ENCODE results near the gene CNOT2.

Gene CNOT2

DNA sequence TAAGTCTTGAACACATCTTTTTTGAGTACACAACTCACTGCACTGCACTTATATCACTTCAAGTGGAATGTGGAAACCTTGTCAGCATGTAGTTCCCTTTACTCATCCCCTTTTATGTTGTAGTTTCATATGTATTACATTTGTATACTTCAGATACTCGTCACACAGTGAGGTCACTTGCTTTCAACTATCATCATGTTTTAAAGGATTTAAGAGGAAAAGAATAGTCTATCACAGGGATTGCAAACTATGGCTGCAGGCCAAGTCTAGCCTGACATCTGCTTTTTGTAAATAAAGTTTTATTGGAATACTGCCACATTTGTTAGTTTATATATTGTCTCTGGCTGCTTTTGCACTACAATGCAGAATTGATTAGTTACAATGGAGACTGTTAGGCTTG is 24.3 kb downstream of the CNOT2 start:
- H3K9me3 ChIP-seq (ENCODE audit: control insufficient read depth in 1 of 2, low read length in 2 of 2): no peaks in the 10 kb centered on the region
- no peaks in the 10 kb centered on the region for H3K27me3 ChIP-seq (ENCODE audit: control insufficient read depth in 1 of 2, insufficient read depth in 2 of 2, low read length in 2 of 2)
- peaks cover 8 to 13% of the 10 kb centered on the region in 2 donors for H3K4me1 ChIP-seq (ENCODE audit: control insufficient read depth in 1 of 2, insufficient read depth in 2 of 2, low read length in 2 of 2)
- H3K9ac ChIP-seq (ENCODE audit: low read depth in 1 of 2, low read length in 2 of 2): no peak overlapping the region
- no peak overlapping the region for H3K4me3 ChIP-seq (ENCODE audit: low read depth in 1 of 2, low read length in 2 of 2)
- no peaks in the 10 kb centered on the region for H3K36me3 ChIP-seq (ENCODE audit: control insufficient read depth in 1 of 2, insufficient read depth in 2 of 2, low read length in 2 of 2)
- no peak overlapping the region for H3K27ac ChIP-seq (ENCODE audit: low read depth, low read length)

DNA sequence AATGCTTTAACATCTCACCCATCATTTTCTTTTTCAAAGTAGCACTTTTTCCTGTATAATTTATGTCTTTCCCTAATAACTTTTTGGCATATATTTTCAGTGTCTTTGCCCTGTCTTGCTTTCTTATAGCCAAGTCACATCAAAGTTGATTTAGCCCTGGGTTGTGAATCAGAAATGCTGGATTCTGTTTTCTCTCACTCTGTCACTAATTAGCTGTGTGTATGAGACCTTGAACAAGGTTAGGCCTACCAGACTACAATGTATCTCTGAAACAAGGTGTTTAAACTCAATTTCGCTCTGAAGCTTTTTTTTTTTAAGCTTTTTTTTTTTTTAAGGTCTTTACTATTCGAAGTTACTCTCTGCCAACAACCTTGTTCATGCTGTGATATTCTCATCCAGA is 25.7 kb downstream of the CNOT2 start:
- no peaks in the 10 kb centered on the region for H3K27me3 ChIP-seq (ENCODE audit: control insufficient read depth in 1 of 2, insufficient read depth in 2 of 2, low read length in 2 of 2)
- H3K4me1 ChIP-seq (ENCODE audit: control insufficient read depth in 1 of 2, insufficient read depth in 2 of 2, low read length in 2 of 2): peaks cover 8 to 13% of the 10 kb centered on the region in 2 donors

DNA sequence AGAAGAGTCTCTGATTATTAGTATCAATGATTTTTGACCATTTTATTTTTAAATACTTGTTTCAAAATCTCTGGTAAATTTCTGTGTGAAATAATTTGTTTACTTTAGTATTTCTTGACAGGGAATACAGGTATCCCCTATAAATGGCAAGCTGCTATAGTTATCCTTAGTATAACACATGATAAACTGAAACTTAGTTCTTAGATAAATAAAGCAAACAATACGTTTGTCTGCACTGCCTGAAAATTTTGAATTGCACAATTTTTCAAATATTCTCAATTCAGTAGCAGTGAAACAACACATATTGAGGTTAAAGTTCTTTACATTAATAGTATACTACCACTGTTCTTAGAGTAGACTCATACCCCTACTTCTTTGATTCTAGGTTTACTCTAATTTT is 26.9 kb downstream of the CNOT2 start:
- Histone ChIP-seq H3K9me3 (ENCODE audit: control insufficient read depth in 1 of 2, low read length in 2 of 2) (no peaks in the 10 kb centered on the region), H3K4me3 (ENCODE audit: low read depth in 1 of 2, low read length in 2 of 2) (no peak overlapping the region), H3K27me3 (ENCODE audit: control insufficient read depth in 1 of 2, insufficient read depth in 2 of 2, low read length in 2 of 2) (no peaks in the 10 kb centered on the region), H3K27ac (ENCODE audit: low read depth, low read length) (no peak overlapping the region), H3K4me1 (ENCODE audit: control insufficient read depth in 1 of 2, insufficient read depth in 2 of 2, low read length in 2 of 2) (peaks cover 8 to 13% of the 10 kb centered on the region in 2 donors), H3K36me3 (ENCODE audit: control insufficient read depth in 1 of 2, insufficient read depth in 2 of 2, low read length in 2 of 2) (no peaks in the 10 kb centered on the region), H3K9ac (ENCODE audit: low read depth in 1 of 2, low read length in 2 of 2) (no peak overlapping the region)

More for the DNA sequence above, 25.7 kb downstream of the CNOT2 start:
- Histone ChIP-seq H3K27ac (ENCODE audit: low read depth, low read length) (no peak overlapping the region), H3K36me3 (ENCODE audit: control insufficient read depth in 1 of 2, insufficient read depth in 2 of 2, low read length in 2 of 2) (no peaks in the 10 kb centered on the region), H3K9ac (ENCODE audit: low read depth in 1 of 2, low read length in 2 of 2) (no peak overlapping the region), H3K9me3 (ENCODE audit: control insufficient read depth in 1 of 2, low read length in 2 of 2) (no peaks in the 10 kb centered on the region), H3K4me3 (ENCODE audit: low read depth in 1 of 2, low read length in 2 of 2) (no peak overlapping the region)

DNA sequence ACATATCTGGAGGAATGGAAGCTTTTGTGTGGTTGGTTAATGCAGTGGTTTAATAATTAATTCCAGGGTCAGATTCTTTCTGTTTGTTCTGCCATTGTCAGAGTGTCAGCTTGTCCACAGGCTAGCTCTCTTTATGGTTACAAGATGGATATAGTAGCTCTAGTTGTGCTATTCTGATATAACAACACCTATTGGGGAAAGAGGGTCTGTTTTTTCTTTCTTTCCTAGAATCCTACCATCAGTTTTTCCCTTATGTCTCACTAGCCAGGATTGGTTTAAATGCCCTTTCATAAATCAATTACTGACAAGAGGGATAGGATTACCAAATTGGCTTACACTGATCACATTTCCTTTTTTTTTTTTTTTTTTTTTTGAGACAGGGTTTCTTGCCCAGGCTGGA is 27.8 kb downstream of the CNOT2 start:
- Histone ChIP-seq H3K27me3 (ENCODE audit: control insufficient read depth in 1 of 2, insufficient read depth in 2 of 2, low read length in 2 of 2) (no peaks in the 10 kb centered on the region), H3K36me3 (ENCODE audit: control insufficient read depth in 1 of 2, insufficient read depth in 2 of 2, low read length in 2 of 2) (no peaks in the 10 kb centered on the region), H3K9ac (ENCODE audit: low read depth in 1 of 2, low read length in 2 of 2) (no peak overlapping the region), H3K9me3 (ENCODE audit: control insufficient read depth in 1 of 2, low read length in 2 of 2) (no peaks in the 10 kb centered on the region), H3K4me3 (ENCODE audit: low read depth in 1 of 2, low read length in 2 of 2) (no peak overlapping the region), H3K4me1 (ENCODE audit: control insufficient read depth in 1 of 2, insufficient read depth in 2 of 2, low read length in 2 of 2) (peaks cover 8 to 13% of the 10 kb centered on the region in 2 donors), H3K27ac (ENCODE audit: low read depth, low read length) (no peak overlapping the region)

DNA sequence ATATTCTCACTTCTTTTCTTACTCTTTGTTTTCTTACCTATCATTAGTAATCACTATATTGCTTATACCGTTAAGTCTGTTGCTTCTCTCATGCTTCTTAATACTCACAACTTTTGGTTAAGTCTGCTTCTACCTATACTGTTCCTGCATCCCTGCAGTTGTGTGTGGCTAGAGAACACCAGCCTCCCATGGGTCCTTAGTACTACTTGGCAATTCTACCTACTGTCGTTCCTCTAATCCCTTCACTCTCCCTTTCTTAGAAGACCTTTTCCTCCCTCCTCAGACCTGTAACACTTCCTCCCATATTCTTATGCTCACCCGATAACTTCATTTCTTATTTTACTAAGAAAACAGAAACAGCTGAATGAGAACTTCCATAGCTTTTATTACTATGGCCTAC is 29.3 kb downstream of the CNOT2 start:
- Histone ChIP-seq H3K27ac (ENCODE audit: low read depth, low read length) (no peak overlapping the region), H3K4me3 (ENCODE audit: low read depth in 1 of 2, low read length in 2 of 2) (no peak overlapping the region), H3K27me3 (ENCODE audit: control insufficient read depth in 1 of 2, insufficient read depth in 2 of 2, low read length in 2 of 2) (no peaks in the 10 kb centered on the region), H3K9ac (ENCODE audit: low read depth in 1 of 2, low read length in 2 of 2) (no peak overlapping the region), H3K4me1 (ENCODE audit: control insufficient read depth in 1 of 2, insufficient read depth in 2 of 2, low read length in 2 of 2) (peaks cover 8 to 13% of the 10 kb centered on the region in 2 donors), H3K36me3 (ENCODE audit: control insufficient read depth in 1 of 2, insufficient read depth in 2 of 2, low read length in 2 of 2) (no peaks in the 10 kb centered on the region), H3K9me3 (ENCODE audit: control insufficient read depth in 1 of 2, low read length in 2 of 2) (no peaks in the 10 kb centered on the region)

DNA sequence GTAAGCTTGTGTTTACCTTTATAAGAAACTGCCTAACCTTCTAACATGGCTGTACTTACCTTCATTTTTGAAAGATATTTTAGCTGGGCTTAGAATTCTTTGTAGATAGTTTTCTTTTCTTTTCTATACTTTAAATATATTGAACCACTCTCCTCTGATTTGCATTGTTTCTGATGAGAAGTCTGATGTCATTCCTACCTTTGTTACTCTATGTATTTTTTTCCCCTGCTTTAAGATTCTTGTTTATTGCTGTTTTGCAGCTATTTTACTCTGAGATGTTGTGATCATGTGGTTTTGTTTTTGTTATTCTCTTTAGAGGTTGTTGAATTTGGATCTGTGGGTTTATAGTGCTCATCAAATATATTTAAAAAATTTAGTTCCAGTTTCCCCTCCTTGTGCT is 31.8 kb downstream of the CNOT2 start:
- Histone ChIP-seq H3K27me3 (ENCODE audit: control insufficient read depth in 1 of 2, insufficient read depth in 2 of 2, low read length in 2 of 2) (no peaks in the 10 kb centered on the region), H3K36me3 (ENCODE audit: control insufficient read depth in 1 of 2, insufficient read depth in 2 of 2, low read length in 2 of 2) (peaks cover 0 to 4% of the 10 kb centered on the region in 2 donors), H3K9ac (ENCODE audit: low read depth in 1 of 2, low read length in 2 of 2) (no peak overlapping the region), H3K9me3 (ENCODE audit: control insufficient read depth in 1 of 2, low read length in 2 of 2) (no peaks in the 10 kb centered on the region), H3K4me1 (ENCODE audit: control insufficient read depth in 1 of 2, insufficient read depth in 2 of 2, low read length in 2 of 2) (peaks cover 8 to 13% of the 10 kb centered on the region in 2 donors), H3K27ac (ENCODE audit: low read depth, low read length) (no peak overlapping the region), H3K4me3 (ENCODE audit: low read depth in 1 of 2, low read length in 2 of 2) (no peak overlapping the region)

DNA sequence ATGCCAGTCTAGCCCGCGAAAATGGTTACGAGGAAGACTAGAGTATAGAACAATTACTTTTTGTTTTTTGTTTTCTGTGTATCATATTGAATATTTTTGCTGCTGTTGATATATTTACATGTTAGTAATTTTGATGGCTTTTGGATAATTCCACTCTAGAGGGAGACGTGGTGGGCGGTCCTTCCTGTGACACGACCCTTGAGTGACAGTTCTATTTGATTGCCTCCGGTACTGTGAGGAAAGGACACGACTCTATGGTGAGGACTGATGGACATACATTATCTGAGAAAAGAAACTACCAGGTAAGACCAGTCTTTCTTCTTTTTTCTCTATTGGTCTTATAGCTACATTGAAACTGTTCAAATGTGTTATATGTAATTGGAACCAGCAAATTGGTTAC is 34.7 kb downstream of the CNOT2 start:
- Histone ChIP-seq H3K4me3 (ENCODE audit: low read depth in 1 of 2, low read length in 2 of 2) (no peak overlapping the region), H3K36me3 (ENCODE audit: control insufficient read depth in 1 of 2, insufficient read depth in 2 of 2, low read length in 2 of 2) (peaks cover 0 to 4% of the 10 kb centered on the region in 2 donors), H3K27me3 (ENCODE audit: control insufficient read depth in 1 of 2, insufficient read depth in 2 of 2, low read length in 2 of 2) (no peaks in the 10 kb centered on the region), H3K9me3 (ENCODE audit: control insufficient read depth in 1 of 2, low read length in 2 of 2) (no peaks in the 10 kb centered on the region), H3K4me1 (ENCODE audit: control insufficient read depth in 1 of 2, insufficient read depth in 2 of 2, low read length in 2 of 2) (no peaks in the 10 kb centered on the region), H3K9ac (ENCODE audit: low read depth in 1 of 2, low read length in 2 of 2) (no peak overlapping the region), H3K27ac (ENCODE audit: low read depth, low read length) (no peak overlapping the region)

DNA sequence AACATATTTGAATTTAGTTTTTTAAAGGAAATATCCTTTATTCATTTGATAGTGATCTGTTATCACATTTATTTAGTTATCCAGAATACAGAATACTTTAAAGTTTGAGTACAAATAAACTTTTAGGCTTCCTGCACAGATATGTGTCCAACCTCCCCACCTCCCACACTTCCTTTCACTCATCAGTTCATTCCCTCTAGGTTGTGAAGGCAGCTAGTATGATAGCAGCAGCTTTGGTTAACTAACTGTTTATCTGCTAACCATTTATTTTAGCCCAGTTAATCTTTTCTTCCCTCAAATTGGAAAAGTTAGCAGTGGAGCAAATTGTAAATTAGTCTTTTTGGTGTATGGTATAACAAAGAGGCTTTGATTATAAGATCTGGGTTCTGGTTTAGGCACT is 35.7 kb downstream of the CNOT2 start:
- Histone ChIP-seq H3K27me3 (ENCODE audit: control insufficient read depth in 1 of 2, insufficient read depth in 2 of 2, low read length in 2 of 2) (no peaks in the 10 kb centered on the region), H3K27ac (ENCODE audit: low read depth, low read length) (no peak overlapping the region), H3K36me3 (ENCODE audit: control insufficient read depth in 1 of 2, insufficient read depth in 2 of 2, low read length in 2 of 2) (peaks cover 0 to 4% of the 10 kb centered on the region in 2 donors), H3K4me1 (ENCODE audit: control insufficient read depth in 1 of 2, insufficient read depth in 2 of 2, low read length in 2 of 2) (no peaks in the 10 kb centered on the region), H3K9ac (ENCODE audit: low read depth in 1 of 2, low read length in 2 of 2) (no peak overlapping the region), H3K4me3 (ENCODE audit: low read depth in 1 of 2, low read length in 2 of 2) (no peak overlapping the region), H3K9me3 (ENCODE audit: control insufficient read depth in 1 of 2, low read length in 2 of 2) (no peaks in the 10 kb centered on the region)

DNA sequence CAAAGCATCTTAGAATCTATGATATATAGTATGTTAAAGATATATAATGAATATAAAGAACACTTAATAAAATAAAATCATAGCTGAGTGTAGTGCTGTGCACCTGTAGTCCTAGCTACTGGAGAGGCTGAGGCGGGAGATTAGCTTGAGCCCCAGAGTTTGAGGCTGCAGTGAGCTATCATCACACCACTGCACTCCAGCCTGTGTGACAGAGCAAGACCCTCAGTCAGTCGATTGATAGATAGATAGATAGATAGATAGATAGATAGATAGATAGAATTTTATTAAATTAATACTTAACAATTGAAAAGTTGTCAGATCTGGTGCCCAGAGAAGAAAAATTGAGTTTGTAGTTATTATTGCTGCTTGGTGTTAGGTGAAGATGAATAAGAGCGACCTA is 40.0 kb downstream of the CNOT2 start:
- Histone ChIP-seq H3K4me3 (ENCODE audit: low read depth in 1 of 2, low read length in 2 of 2) (no peak overlapping the region), H3K4me1 (ENCODE audit: control insufficient read depth in 1 of 2, insufficient read depth in 2 of 2, low read length in 2 of 2) (no peaks in the 10 kb centered on the region), H3K27me3 (ENCODE audit: control insufficient read depth in 1 of 2, insufficient read depth in 2 of 2, low read length in 2 of 2) (no peaks in the 10 kb centered on the region), H3K27ac (ENCODE audit: low read depth, low read length) (no peak overlapping the region), H3K36me3 (ENCODE audit: control insufficient read depth in 1 of 2, insufficient read depth in 2 of 2, low read length in 2 of 2) (peaks cover 0 to 4% of the 10 kb centered on the region in 2 donors), H3K9me3 (ENCODE audit: control insufficient read depth in 1 of 2, low read length in 2 of 2) (no peaks in the 10 kb centered on the region), H3K9ac (ENCODE audit: low read depth in 1 of 2, low read length in 2 of 2) (no peak overlapping the region)

DNA sequence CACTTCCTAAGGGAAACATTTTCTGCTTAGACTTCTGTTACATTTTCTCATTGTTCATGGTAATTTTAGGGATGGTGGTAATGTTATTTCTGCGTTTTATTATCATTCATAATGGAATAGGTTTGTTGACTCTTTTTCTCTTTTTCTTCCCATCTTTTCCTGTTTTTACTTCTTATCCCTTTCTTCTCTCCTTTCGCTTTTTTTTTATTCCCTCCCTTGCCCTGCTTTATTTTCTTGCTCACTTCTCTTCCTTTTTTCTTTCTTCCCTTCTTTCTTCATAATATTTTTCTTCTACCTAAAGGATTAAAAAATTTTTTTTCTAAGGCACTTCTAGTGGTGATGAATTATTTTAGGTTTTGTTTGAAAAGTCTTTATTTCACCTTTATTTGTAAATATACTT is 45.6 kb downstream of the CNOT2 start:
- Histone ChIP-seq H3K4me1 (ENCODE audit: control insufficient read depth in 1 of 2, insufficient read depth in 2 of 2, low read length in 2 of 2) (no peaks in the 10 kb centered on the region), H3K27me3 (ENCODE audit: control insufficient read depth in 1 of 2, insufficient read depth in 2 of 2, low read length in 2 of 2) (no peaks in the 10 kb centered on the region), H3K4me3 (ENCODE audit: low read depth in 1 of 2, low read length in 2 of 2) (no peak overlapping the region), H3K27ac (ENCODE audit: low read depth, low read length) (no peak overlapping the region), H3K36me3 (ENCODE audit: control insufficient read depth in 1 of 2, insufficient read depth in 2 of 2, low read length in 2 of 2) (peaks cover 0 to 2% of the 10 kb centered on the region in 2 donors), H3K9ac (ENCODE audit: low read depth in 1 of 2, low read length in 2 of 2) (no peak overlapping the region), H3K9me3 (ENCODE audit: control insufficient read depth in 1 of 2, low read length in 2 of 2) (no peaks in the 10 kb centered on the region)

DNA sequence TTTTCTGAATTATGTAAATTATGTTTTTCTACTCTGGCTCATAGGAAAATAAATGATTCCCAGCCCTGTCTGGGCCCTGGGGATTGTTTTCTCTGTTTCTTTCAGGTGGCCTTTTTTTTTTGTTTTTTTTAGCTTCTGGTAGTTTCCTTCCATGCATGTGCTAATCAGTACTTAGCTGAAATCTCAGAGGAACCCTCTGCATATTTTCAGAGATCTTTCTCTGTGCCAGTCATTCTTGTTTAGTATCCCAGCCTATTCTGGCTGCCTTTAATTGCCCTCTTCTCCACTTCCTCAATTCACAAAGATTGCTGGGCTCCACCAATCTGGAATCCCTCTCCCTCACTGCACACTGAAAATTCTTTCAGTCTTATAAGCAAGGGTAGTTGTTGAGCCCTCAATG is 46.9 kb downstream of the CNOT2 start:
- no peak overlapping the region for H3K9ac ChIP-seq (ENCODE audit: low read depth in 1 of 2, low read length in 2 of 2)
- H3K36me3 ChIP-seq (ENCODE audit: control insufficient read depth in 1 of 2, insufficient read depth in 2 of 2, low read length in 2 of 2): peaks cover 0 to 5% of the 10 kb centered on the region in 2 donors
- H3K27me3 ChIP-seq (ENCODE audit: control insufficient read depth in 1 of 2, insufficient read depth in 2 of 2, low read length in 2 of 2): no peaks in the 10 kb centered on the region
- H3K4me3 ChIP-seq (ENCODE audit: low read depth in 1 of 2, low read length in 2 of 2): no peak overlapping the region
- no peaks in the 10 kb centered on the region for H3K4me1 ChIP-seq (ENCODE audit: control insufficient read depth in 1 of 2, insufficient read depth in 2 of 2, low read length in 2 of 2)
- H3K27ac ChIP-seq (ENCODE audit: low read depth, low read length): no peak overlapping the region
- no peaks in the 10 kb centered on the region for H3K9me3 ChIP-seq (ENCODE audit: control insufficient read depth in 1 of 2, low read length in 2 of 2)

Measured in duodenal mucosa (tissue), 2 donors.